Measurements from ENCODE around the gene ACTN3.
"Not testable (repeated sequence)": the region's sequence is repeated elsewhere in the genome, so short reads cannot be mapped to it uniquely, and the experiment has no call there.

ACTN3 gene

GRCh38 chr11:66581261-66581660 is 34.6 kb downstream of the ACTN3 start:
- H2AFZ ChIP-seq (ENCODE audit: low read depth) = no peak overlapping the region
- no peaks in the 10 kb centered on the region for H3K79me2 ChIP-seq (ENCODE audit: insufficient read depth, low read depth)
- H3K27me3 ChIP-seq (ENCODE audit: insufficient read depth, low read depth) = no peaks in the 10 kb centered on the region
- H3K9ac ChIP-seq = no peak overlapping the region
- no peak overlapping the region for H3K27ac ChIP-seq
- TF ChIP-seq, protein P1, sequence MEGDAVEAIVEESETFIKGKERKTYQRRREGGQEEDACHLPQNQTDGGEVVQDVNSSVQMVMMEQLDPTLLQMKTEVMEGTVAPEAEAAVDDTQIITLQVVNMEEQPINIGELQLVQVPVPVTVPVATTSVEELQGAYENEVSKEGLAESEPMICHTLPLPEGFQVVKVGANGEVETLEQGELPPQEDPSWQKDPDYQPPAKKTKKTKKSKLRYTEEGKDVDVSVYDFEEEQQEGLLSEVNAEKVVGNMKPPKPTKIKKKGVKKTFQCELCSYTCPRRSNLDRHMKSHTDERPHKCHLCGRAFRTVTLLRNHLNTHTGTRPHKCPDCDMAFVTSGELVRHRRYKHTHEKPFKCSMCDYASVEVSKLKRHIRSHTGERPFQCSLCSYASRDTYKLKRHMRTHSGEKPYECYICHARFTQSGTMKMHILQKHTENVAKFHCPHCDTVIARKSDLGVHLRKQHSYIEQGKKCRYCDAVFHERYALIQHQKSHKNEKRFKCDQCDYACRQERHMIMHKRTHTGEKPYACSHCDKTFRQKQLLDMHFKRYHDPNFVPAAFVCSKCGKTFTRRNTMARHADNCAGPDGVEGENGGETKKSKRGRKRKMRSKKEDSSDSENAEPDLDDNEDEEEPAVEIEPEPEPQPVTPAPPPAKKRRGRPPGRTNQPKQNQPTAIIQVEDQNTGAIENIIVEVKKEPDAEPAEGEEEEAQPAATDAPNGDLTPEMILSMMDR (conservative IDR thresholded peaks at IDR 0.05; ENCODE audit: low read depth, low read length) = no peak
- H3K36me3 ChIP-seq (ENCODE audit: insufficient read depth) = no peaks in the 10 kb centered on the region
- no peaks in the 10 kb centered on the region for H4K20me1 ChIP-seq (ENCODE audit: insufficient read depth)
- H3K4me1 ChIP-seq (ENCODE audit: low read depth, poor library complexity, severe bottlenecking) = no peaks in the 10 kb centered on the region
- H3K4me2 ChIP-seq = no peak overlapping the region
- no peak overlapping the region for H3K4me3 ChIP-seq (IDR thresholded peaks at IDR 0.05; ENCODE audit: insufficient read depth, low read depth, low read length)

DNA sequence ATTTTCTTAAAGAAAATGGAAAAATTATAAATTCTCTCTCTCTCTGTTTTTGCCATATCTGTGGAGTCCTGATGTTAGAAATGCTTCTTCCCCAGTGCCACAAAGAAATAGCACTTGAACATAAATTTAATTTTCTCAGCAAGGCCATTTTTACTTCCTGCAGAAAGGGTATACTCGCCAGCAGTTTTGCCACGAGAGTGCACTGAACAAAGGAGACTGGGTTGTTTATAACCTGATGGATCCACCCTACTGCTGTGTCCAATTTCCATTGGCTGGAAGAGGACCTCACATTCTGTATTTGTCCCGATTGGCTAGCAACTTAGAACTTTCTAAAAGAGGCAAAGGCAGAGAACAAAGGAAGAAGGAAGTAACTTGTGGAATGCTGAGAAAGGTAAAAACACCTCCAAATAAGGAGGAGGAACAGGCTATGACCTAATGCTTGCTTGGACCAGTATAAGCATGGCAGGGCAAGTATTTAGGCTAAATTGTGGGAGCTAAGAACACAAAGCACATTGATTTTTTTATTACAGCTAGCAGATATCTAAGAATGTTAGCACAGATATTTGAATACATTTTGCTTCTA is 36.0 kb downstream of the ACTN3 start:
- H4K20me1 ChIP-seq (ENCODE audit: insufficient read depth); H3K4me3 ChIP-seq (IDR thresholded peaks at IDR 0.05; ENCODE audit: insufficient read depth, low read depth, low read length); H3K4me1 ChIP-seq (ENCODE audit: low read depth, poor library complexity, severe bottlenecking); H3K4me2 ChIP-seq; H3K36me3 ChIP-seq (ENCODE audit: insufficient read depth); H3K27ac ChIP-seq; H3K27me3 ChIP-seq (ENCODE audit: insufficient read depth, low read depth); H3K79me2 ChIP-seq (ENCODE audit: insufficient read depth, low read depth); H2AFZ ChIP-seq (ENCODE audit: low read depth); H3K9ac ChIP-seq: not testable (repeated sequence)

DNA sequence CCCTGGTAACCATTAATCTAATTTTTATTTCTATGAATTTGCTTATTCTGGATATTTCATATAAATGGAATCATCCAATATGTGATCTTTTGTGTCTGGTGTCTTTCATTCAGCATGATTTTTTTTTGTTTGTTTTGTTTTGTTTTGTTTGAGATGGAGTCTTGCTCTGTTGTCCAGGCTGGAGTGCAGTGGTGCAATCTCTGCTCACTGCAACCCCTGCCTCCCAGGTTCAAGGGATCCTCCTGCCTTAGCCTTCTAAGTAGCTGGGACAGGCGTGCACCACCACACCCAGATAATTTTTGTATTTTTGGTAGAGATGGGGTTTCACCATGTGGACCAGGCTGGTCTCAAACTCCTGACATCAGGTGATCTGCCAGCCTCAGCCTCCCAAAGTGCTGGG is 38.7 kb downstream of the ACTN3 start:
- not testable (repeated sequence) for H3K27ac ChIP-seq; H3K4me3 ChIP-seq (IDR thresholded peaks at IDR 0.05; ENCODE audit: insufficient read depth, low read depth, low read length); H4K20me1 ChIP-seq (ENCODE audit: insufficient read depth); H3K79me2 ChIP-seq (ENCODE audit: insufficient read depth, low read depth); H3K4me2 ChIP-seq; H3K9ac ChIP-seq; H2AFZ ChIP-seq (ENCODE audit: low read depth); H3K36me3 ChIP-seq (ENCODE audit: insufficient read depth); H3K27me3 ChIP-seq (ENCODE audit: insufficient read depth, low read depth); H3K4me1 ChIP-seq (ENCODE audit: low read depth, poor library complexity, severe bottlenecking)

- Histone ChIP-seq H3K27me3 (ENCODE audit: insufficient read depth, low read depth) (no peaks in the 10 kb centered on the region; the same call in 1 of the 2 replicates), H3K4me3 (IDR thresholded peaks at IDR 0.05; ENCODE audit: insufficient read depth, low read depth, low read length) (no peak overlapping the region), H4K20me1 (ENCODE audit: insufficient read depth) (no peaks in the 10 kb centered on the region), H2AFZ (ENCODE audit: low read depth) (no peak overlapping the region), H3K79me2 (ENCODE audit: insufficient read depth, low read depth) (no peaks in the 10 kb centered on the region), H3K4me1 (ENCODE audit: low read depth, poor library complexity, severe bottlenecking) (no peaks in the 10 kb centered on the region), H3K27ac (no peak overlapping the region), H3K9ac (no peak overlapping the region), H3K36me3 (ENCODE audit: insufficient read depth) (no peaks in the 10 kb centered on the region), H3K4me2 (no peak overlapping the region)
- TF ChIP-seq, protein P1 (conservative IDR thresholded peaks at IDR 0.05; ENCODE audit: low read depth, low read length) = no peak
Observed at GRCh38 chr11:66586136-66586535, 39.4 kb downstream of the ACTN3 start.

- not testable (repeated sequence) for H3K4me3 ChIP-seq (IDR thresholded peaks at IDR 0.05; ENCODE audit: insufficient read depth, low read depth, low read length); H3K4me1 ChIP-seq (ENCODE audit: low read depth, poor library complexity, severe bottlenecking); H2AFZ ChIP-seq (ENCODE audit: low read depth); H3K79me2 ChIP-seq (ENCODE audit: insufficient read depth, low read depth); H3K27ac ChIP-seq; H4K20me1 ChIP-seq (ENCODE audit: insufficient read depth); H3K27me3 ChIP-seq (ENCODE audit: insufficient read depth, low read depth); H3K36me3 ChIP-seq (ENCODE audit: insufficient read depth); H3K4me2 ChIP-seq; H3K9ac ChIP-seq
Observed at GRCh38 chr11:66589315-66589714, 42.6 kb downstream of the ACTN3 start.

DNA sequence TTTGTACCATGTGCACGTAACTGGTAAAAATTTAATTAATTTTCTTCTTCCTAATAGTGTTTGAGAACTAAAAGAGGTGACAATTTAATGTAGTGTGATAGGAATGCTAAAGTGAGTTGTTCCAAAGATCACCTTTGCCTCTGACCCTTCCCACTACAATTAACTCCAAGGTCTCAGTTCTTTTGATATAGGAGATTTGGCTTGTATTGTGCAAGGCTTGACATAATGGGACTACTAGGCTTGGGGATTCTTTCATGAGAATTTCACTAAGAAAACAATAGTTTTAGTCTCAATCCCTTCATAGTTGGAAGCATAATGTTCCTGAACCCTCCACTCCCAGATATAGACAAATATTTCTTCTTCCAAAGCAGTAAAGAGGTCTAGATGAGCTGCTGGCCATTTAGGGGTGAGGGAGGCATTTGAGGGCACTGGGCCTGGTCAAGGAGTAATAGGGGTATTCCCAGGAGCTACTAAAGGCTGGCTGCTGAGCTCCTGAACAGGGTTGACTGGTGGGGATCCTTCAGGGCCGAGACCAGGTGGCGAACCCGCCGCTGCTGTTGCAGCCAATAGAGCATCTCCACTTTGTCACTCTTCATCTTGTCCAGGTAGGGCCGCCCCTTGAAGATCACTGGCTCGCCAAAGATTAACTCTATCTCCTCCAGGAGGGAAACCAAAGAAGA is 43.4 kb downstream of the ACTN3 start:
- TF ChIP-seq, protein P1 (conservative IDR thresholded peaks at IDR 0.05; ENCODE audit: low read depth, low read length) = no peak
- Histone ChIP-seq H4K20me1 (ENCODE audit: insufficient read depth) (no peaks in the 10 kb centered on the region), H3K27ac (no peak overlapping the region), H3K79me2 (ENCODE audit: insufficient read depth, low read depth) (peaks cover 8% of the 10 kb centered on the region; the same call in 1 of the 2 replicates), H2AFZ (ENCODE audit: low read depth) (no peak overlapping the region), H3K36me3 (ENCODE audit: insufficient read depth) (no peaks in the 10 kb centered on the region), H3K4me2 (no peak overlapping the region), H3K27me3 (ENCODE audit: insufficient read depth, low read depth) (no peaks in the 10 kb centered on the region; the same call in 1 of the 2 replicates), H3K4me1 (ENCODE audit: low read depth, poor library complexity, severe bottlenecking) (peaks cover 5% of the 10 kb centered on the region), H3K9ac (no peak overlapping the region), H3K4me3 (IDR thresholded peaks at IDR 0.05; ENCODE audit: insufficient read depth, low read depth, low read length) (no peak overlapping the region)
